OCI-M1 (cell line): ENCODE data around the gene PRKCE.

Experiments
- DNase-seq: peaks from one replicate; lab custom pipeline; 2025; lab: John Stamatoyannopoulos, UW

Gene PRKCE

DNA sequence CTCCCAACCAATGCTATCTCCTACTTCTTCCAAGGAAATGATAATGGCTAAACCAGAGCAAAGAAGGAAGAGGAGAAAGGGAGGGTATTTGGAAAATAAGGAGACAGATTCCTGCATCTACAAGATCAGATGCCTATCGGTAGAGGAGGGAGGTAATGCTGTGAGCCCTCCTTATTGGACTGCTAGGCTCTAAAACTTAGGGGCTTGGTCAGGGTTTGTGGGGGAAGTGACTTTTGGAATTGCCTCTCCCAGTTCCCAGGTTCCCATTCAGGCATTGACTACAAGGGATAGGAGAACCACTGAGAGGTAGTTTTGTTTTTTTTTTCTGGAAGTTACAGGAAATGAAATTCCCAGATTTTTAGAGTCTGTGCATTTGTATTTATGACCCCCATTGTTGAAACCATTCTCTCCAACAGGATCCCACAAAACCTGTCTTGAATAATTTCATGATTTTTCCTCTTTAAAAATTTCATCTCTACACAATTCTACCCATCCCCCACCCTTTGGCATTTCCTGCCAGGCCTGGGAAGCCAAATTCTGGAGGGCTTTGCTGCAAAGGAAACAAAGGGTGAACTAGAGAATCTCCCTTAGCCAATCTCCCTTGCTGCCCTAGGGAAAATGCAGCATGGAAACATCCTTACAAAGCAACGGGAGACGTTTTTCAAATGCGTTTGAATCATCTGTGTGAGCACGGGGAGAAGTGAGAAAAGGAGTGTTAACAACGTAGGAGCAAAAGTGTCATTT is 363.6 kb downstream of the PRKCE start:
- no peak for DNase-seq

DNA sequence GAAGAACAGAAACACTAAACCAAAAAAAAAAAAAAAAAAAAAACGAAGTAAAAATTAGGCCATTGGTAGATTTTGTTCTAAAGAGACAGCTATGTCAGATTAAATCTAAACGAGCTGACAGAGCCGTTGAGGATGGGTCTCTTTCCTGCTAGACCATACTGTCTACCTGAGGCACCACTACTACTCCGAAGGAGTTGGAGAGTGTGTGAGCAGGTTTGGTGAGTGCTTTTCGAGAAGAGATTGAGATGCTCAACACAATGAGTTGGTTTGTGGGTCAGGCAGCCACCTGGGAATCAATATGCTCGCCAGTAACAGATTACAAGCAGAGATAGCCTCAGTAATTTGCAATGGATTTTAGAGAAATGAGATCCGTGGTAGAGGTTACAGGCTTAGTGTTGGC is 364.2 kb downstream of the PRKCE start:
- DNase-seq = no peak

DNA sequence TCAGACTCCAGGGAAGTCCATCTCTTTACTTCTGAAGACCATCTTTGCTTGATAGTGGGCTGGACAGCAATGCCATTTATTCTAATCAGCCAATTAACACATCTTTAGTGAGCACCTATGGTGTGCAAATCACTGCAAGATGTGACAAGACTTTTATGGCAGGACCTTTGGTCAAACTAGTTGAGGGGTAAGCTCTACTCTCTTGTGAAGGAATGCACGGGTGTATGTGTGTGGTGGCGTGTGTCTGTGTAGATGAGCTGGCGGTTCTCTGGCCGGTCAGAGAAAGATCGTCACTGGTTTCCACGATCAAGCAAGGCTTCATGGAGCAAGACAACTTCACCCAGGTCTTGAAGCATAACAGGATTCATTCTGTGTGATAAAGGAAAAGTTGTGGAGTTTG is 364.6 kb downstream of the PRKCE start:
- DNase-seq = no peak

DNA sequence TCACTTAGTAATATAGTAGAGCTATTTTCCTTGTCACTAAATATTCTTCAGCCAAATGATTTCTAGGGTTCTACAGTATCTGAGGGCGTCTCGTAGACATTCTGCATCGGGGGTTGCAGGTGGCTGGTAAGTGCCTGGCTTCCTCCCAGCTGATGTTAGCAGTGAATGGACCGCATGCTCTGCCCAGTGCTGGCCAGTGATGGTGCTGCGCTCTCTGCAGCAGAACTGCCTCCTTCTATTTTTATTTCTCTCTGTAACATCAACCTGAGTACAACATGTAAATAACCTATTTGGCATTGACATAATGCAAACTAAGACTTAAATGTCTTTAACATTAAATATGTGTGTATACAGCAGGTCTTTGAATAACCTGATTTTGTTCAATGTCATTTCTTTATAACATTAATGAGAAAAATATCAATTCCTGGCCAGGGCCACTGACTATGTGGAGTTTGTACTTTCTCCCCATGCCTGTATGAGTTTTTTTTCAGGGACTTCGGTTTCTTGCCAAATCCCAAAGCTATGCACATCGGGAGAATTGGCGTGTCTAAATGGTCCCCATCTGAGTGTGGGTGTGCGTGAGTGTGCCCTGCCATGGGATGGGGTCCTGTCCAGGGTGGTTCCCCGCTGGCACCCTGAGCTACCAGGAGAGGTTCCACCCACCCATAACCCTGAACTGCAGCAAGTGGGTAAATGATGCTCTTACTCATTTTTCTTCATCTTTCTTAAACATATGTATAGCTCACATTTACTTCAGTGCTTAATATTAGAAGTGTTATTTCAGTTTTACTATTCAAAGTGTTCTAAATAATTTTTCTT is 367.5 kb downstream of the PRKCE start:
- no peak for DNase-seq

DNA sequence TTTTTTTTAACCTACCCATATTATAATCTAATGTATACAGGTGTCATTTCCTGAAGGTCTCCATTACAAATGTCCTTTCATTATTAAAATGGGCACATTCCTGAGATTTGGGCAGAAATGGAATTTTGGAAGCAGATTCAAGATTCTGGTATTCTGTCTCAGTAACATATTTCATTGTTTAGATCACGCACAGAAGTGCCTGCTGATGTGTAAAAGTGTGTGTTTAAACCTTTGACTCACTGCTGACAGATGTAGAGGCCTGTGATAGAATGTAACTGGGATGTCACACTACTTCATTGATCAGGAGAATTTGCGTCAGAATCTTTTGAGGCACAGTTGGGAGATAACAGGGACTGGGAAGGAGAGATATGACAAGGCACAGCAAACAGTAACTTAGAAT is 368.9 kb downstream of the PRKCE start:
- DNase-seq = no peak

DNA sequence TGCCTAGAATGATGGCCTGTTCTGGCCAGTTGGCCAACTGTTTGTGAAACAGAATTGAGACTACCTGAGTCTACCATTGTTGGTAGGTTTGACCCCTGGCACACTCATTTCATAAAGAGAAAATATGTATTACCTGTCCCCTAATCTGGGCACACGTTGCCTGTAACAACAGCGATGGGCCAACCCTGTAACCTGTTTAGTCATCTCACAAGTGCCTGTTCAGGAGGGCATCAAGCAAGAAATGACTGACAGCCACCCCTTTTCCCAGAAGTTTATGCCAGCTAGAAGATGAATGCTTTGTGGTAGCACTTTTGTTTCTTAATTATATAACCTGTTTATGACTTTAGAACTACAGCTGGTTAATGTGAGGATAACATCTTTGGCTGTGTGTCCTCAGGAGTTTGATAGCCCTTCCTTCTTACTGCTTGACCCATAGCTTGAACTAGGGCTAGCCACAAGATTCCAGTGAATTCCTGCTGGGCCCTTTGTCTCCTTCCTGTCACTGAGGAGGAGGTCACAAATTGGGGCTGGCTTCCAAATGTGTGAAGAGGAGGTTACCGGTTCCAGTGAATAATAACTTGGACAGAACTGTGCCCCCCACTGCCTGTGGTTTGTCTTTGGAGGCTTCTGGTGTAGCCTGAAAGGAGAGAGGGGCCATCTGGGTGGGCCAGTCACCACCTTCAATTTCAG is 371.8 kb downstream of the PRKCE start:
- DNase-seq = no peak

DNA sequence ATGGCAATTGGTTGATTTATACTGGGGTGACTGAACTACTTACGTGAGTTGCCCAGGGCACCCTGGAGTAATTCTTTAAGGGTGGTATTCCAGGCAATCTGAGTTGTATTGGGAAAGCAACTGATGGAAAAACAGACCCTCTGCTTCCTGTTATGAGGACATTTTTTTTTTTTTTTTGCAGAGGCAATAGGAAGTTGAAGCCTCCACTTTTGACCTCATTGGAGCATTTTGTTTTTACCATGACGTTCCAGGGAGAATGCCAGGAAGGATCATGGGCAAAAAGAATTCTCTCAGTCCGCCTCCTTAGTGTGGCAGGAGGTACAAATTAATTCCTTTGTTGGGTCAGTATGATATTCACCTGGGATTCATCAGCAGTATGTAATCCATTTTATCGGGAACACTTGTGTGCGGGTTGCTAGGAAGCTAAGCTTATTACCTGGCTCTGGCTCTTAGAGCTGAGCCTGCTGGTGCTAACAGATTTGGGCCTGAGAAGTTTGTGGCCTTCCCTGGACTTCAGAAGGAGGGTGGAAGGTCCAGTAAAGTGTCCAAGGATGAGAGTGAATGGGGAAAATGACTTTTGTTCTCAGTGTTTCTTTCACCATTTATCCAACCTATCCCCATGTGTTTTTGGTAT is 372.8 kb downstream of the PRKCE start:
- no peak for DNase-seq

DNA sequence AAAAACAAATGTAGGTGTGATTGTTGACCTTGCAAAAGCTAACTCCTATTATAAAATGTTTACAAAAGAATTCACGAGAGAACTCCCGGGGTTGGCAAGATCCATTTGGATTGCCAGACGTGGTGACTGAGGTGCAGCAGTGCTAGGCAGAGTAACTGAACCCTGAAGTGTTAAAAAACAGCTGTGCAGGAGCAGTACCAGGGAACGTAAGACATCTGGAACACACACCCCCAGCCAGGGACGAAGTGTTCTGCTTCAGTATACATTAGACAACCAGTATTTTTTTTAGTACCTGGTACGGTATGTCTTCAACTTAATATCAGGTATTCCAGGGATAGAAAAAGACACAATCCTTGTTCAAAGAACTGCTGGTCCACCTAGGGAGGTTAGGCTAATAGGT is 373.6 kb downstream of the PRKCE start:
- no peak for DNase-seq

DNA sequence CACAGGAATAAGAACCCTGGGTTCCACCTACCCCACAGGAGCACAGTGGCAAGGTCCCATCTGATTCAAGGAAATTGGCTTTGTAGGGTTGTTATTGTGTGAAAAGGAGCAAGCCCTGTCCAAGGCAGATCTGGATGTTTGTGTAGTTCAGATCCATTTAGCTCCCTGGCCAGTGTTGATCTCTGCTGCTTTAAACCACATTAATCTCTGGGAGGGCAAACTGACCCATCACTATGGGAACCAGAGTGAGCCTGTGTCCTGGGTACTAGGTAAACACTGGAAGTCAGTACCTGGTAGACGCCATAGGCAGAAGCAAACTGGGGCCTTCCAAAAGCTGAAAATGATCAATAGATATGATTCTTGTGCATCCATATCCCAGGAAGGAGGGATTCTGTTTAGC is 374.2 kb downstream of the PRKCE start:
- DNase-seq = no peak

DNA sequence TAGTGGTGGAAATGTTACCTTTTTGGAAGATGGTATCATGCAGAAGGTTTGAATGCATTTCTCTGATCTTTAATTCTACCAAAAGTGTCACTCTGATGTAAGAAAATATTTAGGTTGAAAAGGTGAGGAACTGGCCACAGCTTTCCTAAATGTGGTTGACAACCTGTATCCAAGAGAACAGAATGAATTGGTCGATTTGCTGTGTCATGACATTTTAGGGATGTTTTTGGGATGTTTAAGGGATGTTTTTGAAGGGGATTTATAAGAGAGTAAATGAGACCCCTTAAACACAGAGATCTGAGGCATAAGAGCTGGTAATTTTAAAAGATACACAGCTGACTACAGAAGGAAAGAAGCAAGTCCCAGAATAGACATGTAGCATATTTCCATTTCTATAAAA is 375.0 kb downstream of the PRKCE start:
- no peak for DNase-seq

DNA sequence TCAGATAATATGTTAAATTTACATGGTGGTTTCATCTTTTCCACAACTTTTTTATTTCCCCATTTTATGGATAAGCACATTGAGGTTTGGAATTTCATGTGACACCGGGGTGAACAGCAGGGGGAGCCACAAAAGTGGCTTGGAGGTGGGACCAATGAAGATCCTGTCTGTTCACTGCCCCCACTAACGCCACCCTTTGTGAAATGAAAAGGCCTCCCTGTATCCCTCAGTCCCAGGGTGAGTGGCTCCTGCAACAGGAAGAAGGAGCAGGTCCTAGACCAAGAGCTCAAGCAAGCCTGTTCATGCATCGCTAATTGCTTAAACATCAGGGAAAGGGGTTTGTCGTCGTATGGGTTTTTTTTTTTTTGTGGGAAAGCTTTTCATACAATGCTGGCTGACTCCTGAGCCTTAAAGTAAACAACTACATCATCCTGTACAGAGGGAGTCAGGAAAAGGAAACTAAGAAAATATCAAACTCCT is 377.9 kb downstream of the PRKCE start:
- DNase-seq = no peak

DNA sequence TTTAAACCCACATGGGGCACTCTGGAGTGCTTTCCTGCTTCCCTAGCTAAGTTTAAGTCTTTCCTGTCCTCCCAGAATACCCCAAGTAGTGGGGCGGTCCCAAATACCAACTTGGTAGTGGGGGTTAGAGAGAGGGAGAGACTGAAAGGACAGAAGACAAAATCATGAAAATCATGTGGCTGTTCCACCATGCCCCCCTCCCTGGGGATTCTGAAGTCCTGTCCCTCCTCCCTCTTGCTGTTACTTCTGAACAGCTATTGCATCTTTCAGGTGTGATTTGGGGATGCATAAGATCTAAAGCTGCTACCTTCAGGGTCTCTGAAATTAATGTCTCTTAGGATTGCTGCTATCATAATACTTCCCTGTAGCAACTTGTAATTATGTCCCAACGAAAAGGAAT is 378.9 kb downstream of the PRKCE start:
- DNase-seq = no peak

DNA sequence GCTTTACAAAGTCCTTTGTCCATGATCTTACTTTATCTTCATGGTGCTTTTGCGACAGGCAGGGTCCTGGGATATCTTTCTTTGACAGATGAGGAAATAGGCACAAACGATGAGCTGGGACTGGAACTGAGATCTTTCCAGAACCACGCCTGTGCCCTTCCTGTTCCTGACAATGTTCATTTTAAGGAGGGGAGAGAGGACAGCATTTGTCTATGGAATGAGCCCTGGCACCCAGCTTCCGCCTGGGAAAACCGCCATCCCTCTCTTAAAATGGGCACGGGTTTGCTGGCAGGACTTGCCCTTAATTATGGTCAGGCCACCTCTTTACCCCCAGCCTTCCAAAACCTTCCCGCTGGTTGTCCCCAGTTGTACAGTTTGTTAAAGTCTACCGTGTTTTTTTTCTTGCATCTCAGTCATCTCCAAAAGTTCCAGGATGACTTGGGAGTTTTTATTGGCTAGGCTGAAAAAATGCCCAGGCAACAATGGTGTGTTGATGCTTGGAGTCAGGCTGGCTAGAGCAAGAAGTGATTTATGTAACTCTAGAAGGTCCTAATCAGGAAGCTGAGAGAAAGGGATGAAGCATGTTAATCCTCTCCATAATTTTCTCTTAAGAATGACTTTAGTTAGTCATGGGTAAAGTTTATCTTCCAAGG is 380.8 kb downstream of the PRKCE start:
- DNase-seq = no peak

DNA sequence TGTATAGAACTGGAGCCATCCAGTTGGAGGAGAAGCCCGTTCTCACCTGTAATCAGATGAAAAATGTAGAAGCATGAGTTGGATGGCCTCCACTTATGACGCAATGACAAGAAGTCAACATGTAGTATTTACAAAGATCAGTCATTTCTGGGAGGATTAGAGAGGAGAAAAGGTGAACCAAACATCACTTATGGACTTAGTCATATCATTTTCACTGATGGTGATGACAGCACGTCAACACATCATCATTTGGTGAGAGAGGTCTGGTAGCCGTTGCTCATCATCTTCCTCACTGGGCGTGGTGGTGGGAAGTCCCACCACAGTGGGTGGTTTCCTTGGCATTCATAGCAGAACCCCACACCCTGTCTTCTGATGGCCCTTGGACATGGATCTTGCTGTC is 381.5 kb downstream of the PRKCE start:
- DNase-seq = no peak

DNA sequence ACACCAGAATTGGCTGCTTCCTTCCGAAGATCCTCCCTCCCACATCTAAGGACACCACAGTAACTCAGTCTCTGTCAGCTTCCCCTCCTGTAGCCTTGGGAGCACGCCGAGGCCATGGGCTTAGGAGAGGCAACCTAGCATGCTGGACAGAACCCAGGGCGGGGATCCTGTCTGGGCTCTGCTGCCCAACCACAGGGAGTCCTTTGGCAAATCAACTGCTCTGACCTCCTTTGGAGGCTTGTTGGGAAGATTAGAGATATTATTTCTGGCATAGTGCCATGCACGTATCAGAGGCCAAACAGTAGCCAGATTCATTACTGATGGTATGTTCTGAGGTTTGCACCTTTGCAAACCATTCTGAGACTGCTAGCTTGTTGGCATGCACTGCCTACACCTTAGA is 383.1 kb downstream of the PRKCE start:
- DNase-seq = peak; percentile 8

DNA sequence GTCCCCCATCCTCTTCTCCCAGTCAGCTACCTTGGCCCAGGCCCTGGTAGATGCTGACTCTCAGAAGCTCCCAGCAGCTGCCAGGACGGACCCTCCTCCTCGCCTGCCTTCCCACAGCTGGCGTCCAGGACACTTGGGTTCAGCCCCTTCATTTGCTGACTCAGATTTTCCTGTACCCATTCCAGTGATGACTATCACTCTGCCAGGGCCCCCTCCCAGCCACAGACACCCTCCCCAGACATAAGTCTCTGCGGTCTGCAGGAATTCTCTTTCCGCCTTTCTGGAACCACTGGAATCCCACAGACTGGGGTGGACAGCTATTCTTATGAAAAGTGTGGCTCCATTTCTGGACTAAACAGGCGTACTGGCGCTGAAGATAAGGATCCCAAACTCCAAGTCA is 385.5 kb downstream of the PRKCE start:
- no peak for DNase-seq

DNA sequence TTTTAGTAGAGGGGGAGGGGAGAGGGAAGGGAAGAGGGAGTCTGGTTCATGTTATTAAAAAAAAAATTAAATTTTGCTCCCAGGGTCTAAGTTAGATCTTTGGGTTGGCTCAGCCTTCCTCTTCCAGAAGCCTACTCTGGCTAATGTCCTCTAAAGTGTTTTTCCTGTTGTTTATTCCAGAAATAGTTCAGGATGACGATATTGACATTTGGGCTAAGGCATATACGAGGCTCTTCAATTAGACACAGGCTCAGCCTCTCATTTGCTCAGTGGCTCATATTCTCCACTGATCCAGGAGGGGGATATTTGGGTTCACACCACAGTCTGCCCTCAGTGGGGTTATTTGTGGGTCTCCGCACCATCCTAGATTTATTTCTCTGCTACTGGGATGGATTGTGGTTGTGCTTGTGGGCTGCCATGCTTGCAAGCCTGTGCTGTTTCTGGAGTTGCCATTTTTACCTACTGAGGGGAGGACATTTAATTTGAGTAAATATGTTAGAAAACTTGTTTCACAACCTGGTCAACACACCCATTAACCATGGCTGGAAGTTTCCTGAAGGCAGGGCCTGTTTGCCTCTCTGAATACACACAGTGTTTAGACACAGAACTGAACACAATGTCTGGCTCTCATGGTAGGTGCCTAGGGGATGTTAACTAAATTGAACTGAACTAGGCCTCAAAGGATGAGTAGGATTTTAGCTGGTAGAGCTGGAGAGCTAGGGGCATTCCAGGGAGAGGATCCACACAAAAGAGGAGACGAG is 388.2 kb downstream of the PRKCE start:
- no peak for DNase-seq

DNA sequence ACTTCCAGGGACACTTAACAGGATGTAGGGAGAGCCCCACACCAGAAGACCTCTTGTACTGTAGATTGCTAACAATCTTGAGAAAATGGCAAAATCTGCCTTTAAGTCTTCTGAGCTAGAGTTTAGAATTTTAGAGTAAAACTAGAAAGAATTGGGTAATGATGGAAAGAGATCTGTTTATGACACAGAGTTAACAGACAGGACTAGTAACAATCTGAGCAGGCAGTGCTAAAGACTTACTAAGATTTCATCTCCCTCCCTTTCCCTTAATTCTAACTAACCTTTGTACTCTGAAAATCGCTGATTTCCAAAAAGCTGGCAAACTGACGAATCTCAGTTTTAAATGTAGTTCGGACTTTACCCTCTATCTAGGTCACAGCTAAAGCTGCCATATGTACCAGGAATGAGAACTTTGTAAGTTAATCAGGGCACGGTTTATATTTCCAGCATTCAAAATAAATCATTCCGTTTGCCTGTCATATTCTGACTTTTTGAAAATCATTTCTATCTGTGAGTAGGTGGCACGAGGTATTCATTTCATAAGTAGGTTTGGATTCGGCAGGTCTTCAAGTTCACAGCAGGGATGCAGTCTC is 389.2 kb downstream of the PRKCE start:
- no peak for DNase-seq

DNA sequence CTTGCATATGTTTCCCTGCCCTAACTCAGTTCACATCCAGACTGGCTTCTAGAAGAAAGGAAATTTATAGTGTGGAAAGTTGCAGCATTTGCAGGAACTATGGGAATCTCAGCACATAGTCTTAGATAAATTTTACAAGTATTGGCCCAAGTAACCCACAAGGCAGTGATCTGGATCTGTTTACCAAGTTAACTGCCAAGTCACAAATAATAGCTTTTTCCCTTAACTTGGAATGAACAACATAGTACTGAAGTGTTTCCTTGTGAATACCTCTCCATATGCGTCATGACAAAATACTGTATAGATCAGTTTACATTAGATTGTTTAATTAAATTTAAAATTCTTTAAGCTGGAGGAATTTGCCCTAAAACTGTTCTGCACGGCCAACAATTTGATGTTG is 390.0 kb downstream of the PRKCE start:
- DNase-seq = no peak

DNA sequence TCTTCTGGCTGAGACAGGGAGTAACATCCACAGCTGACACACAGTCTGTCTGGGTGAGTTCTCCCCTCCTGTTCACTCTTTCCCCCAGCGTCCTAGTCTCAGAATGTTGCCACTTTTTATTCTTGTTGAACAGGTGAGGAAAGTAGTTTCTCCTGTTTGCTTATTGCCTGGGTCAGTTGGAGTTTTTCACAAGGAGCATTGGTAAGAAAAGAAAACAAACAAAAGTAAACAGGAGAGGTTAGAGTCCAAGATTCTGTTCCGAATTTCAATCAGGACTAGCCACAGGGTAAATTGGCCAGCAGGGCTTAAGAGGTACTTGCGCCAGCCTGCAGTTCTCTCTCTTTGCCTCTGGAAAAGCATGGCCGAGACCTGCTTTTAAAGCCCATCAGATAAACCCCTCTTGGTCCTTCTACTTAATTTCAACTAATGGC is 390.7 kb downstream of the PRKCE start:
- no peak for DNase-seq

DNA sequence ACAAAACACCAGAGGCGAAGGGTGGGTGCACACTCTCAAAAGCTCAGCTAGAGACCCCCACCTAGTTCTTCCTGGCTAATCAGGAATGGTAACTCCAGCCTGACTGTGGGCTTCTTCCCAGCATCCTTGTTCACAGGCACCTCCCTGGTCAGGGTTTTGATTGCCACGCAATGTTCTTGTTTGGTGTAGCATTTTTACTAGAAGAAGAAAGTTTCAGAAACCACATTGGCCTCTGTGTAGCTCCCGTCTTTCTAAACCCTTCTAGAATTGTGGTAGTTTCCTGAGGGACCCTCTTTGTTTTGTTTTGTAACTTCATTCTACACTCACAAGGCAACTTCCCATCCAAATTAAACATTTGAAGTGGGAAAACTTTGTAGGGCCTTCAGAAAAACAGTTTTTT is 391.2 kb downstream of the PRKCE start:
- DNase-seq = no peak
